Measurements from ENCODE around the gene STX4.

Gene STX4

GRCh38 chr16:31002250-31002700 lies 31.1 kb upstream of the STX4 start:
- Histone ChIP-seq H3K27me3 (ENCODE audit: insufficient read depth, low read length) (0 out of 2 replicates have a peak, but pooled peaks cover 6% of the 10 kb centered on the region), H3K9me3 (ENCODE audit: low read length) (no peaks in the 10 kb centered on the region), H3F3A (ENCODE audit: insufficient read depth, low read length) (no peaks in the 10 kb centered on the region), H3K4me2 (ENCODE audit: low read length) (no peak overlapping the region), H3K4me1 (ENCODE audit: insufficient read depth, low read length, severe bottlenecking) (peaks cover 3% of the 10 kb centered on the region), H4K20me1 (ENCODE audit: insufficient read depth, low read length) (no peaks in the 10 kb centered on the region), H3K4me3 (ENCODE audit: low read depth, low read length, poor library complexity, severe bottlenecking) (no peak overlapping the region), H2AFZ (ENCODE audit: low read length) (no peak overlapping the region), H3K9me2 (ENCODE audit: low read depth, low read length) (no peaks in the 10 kb centered on the region), H3K36me3 (ENCODE audit: insufficient read depth, low read length) (no peaks in the 10 kb centered on the region), H3K27ac (ENCODE audit: low read depth, low read length, poor library complexity, severe bottlenecking) (no peak overlapping the region), H3K9ac (ENCODE audit: low read length) (no peak overlapping the region), H3K79me2 (ENCODE audit: insufficient read depth, low read length) (no peaks in the 10 kb centered on the region)
- TF ChIP-seq, protein P1, sequence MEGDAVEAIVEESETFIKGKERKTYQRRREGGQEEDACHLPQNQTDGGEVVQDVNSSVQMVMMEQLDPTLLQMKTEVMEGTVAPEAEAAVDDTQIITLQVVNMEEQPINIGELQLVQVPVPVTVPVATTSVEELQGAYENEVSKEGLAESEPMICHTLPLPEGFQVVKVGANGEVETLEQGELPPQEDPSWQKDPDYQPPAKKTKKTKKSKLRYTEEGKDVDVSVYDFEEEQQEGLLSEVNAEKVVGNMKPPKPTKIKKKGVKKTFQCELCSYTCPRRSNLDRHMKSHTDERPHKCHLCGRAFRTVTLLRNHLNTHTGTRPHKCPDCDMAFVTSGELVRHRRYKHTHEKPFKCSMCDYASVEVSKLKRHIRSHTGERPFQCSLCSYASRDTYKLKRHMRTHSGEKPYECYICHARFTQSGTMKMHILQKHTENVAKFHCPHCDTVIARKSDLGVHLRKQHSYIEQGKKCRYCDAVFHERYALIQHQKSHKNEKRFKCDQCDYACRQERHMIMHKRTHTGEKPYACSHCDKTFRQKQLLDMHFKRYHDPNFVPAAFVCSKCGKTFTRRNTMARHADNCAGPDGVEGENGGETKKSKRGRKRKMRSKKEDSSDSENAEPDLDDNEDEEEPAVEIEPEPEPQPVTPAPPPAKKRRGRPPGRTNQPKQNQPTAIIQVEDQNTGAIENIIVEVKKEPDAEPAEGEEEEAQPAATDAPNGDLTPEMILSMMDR (IDR thresholded peaks at IDR 0.05; ENCODE audit: low read length) = no peak
- no peak for TF ChIP-seq EZH2 (IDR thresholded peaks at IDR 0.05; ENCODE audit: borderline replicate concordance, low read length)

DNA sequence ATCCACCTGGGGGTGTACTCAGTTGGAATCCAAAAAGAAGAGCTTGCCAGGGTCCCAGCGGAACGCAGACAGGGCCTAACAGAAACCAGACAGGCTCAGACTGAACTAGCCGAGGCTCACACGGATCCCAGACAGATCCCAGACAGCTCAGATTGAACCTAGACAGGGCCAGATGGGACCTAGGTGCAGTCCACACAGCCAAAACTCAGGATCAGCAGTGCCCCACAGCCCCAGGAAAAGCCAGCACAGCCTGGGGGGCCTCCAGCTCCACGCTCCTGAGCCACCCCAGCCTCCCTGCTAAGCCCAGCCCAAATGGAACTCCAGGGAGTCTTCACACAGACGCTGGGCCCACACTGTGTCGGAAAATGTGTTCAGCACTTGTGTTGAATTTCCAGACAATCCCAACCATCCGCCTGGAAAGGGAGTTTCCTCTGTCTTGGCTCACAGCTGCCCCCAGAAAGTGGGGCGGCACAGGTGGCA lies 30.5 kb upstream of the STX4 start:
- no peak overlapping the region for H3K9ac ChIP-seq (ENCODE audit: low read length)
- H3K27me3 ChIP-seq (ENCODE audit: insufficient read depth, low read length) = 0 out of 2 replicates have a peak, but pooled peaks cover 6% of the 10 kb centered on the region

DNA sequence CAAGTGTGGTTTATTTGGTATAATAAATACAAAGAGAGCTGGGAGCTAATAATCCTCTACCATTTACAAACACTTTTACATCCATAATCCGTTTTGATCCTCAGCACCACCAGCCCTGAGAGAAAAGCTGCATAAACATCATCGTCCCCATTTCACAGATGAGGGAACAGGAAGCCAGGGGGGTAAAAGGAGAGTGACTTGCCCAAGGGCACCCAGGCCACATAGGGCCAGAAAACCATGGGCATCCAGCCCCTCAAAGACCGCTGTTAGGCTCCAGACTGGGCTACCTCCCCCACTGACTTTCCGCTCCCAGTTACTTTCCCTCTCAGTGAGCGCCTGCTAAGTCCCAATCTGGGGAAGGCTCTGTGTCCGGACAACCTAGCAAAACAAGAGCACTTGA lies 29.6 kb upstream of the STX4 start:
- no peak overlapping the region for H3K27ac ChIP-seq (ENCODE audit: low read depth, low read length, poor library complexity, severe bottlenecking)
- no peaks in the 10 kb centered on the region for H4K20me1 ChIP-seq (ENCODE audit: insufficient read depth, low read length)
- no peak overlapping the region for H3K4me2 ChIP-seq (ENCODE audit: low read length)
- 0 out of 2 replicates have a peak, but pooled peaks cover 6% of the 10 kb centered on the region for H3K27me3 ChIP-seq (ENCODE audit: insufficient read depth, low read length)
- H3K36me3 ChIP-seq (ENCODE audit: insufficient read depth, low read length) = no peaks in the 10 kb centered on the region
- H3K4me1 ChIP-seq (ENCODE audit: insufficient read depth, low read length, severe bottlenecking) = no peaks in the 10 kb centered on the region
- H3K4me3 ChIP-seq (ENCODE audit: low read depth, low read length, poor library complexity, severe bottlenecking) = no peak overlapping the region
- no peaks in the 10 kb centered on the region for H3K9me3 ChIP-seq (ENCODE audit: low read length)
- no peaks in the 10 kb centered on the region for H3K79me2 ChIP-seq (ENCODE audit: insufficient read depth, low read length)
- H3K9ac ChIP-seq (ENCODE audit: low read length) = no peak overlapping the region
- H3K9me2 ChIP-seq (ENCODE audit: low read depth, low read length) = no peaks in the 10 kb centered on the region
- no peak overlapping the region for H2AFZ ChIP-seq (ENCODE audit: low read length)
- no peak for TF ChIP-seq EZH2 (IDR thresholded peaks at IDR 0.05; ENCODE audit: borderline replicate concordance, low read length)
- TF ChIP-seq, protein P1 (IDR thresholded peaks at IDR 0.05; ENCODE audit: low read length) = no peak
- H3F3A ChIP-seq (ENCODE audit: insufficient read depth, low read length) = no peaks in the 10 kb centered on the region

More for the DNA sequence above, 30.5 kb upstream of the STX4 start:
- no peak overlapping the region for H3K4me2 ChIP-seq (ENCODE audit: low read length)
- TF ChIP-seq EZH2 (IDR thresholded peaks at IDR 0.05; ENCODE audit: borderline replicate concordance, low read length) = no peak
- TF ChIP-seq, protein P1 (IDR thresholded peaks at IDR 0.05; ENCODE audit: low read length) = no peak
- no peaks in the 10 kb centered on the region for H3K79me2 ChIP-seq (ENCODE audit: insufficient read depth, low read length)
- H3K36me3 ChIP-seq (ENCODE audit: insufficient read depth, low read length) = no peaks in the 10 kb centered on the region
- H3K4me1 ChIP-seq (ENCODE audit: insufficient read depth, low read length, severe bottlenecking) = no peaks in the 10 kb centered on the region
- H2AFZ ChIP-seq (ENCODE audit: low read length) = no peak overlapping the region
- no peaks in the 10 kb centered on the region for H3F3A ChIP-seq (ENCODE audit: insufficient read depth, low read length)
- no peaks in the 10 kb centered on the region for H3K9me2 ChIP-seq (ENCODE audit: low read depth, low read length)
- H3K4me3 ChIP-seq (ENCODE audit: low read depth, low read length, poor library complexity, severe bottlenecking) = no peak overlapping the region
- H4K20me1 ChIP-seq (ENCODE audit: insufficient read depth, low read length) = no peaks in the 10 kb centered on the region
- no peak overlapping the region for H3K27ac ChIP-seq (ENCODE audit: low read depth, low read length, poor library complexity, severe bottlenecking)
- no peaks in the 10 kb centered on the region for H3K9me3 ChIP-seq (ENCODE audit: low read length)

All from OCI-LY1 (cell line).